Mononuclear cell (primary cell): ENCODE measurements around the gene DLG5. TPM values are rescaled to one million over a fixed set of nuclear protein-coding genes. Genes with fewer than 3 reads are reported as not detected.
A peak's percentile ranks its signal among the peaks of the same experiment; 100 is the strongest.

Experiments
- H3K27me3 ChIP-seq: 2 replicates; pipeline ENCODE4 v1.6.0; 2011; ENCODE audit warnings: low read length, control low read depth; ENCODE audit not compliant: insufficient read depth
- H3K4me1 ChIP-seq: 2 replicates; pipeline ENCODE4 v1.5.1; 2011; ENCODE audit warnings: mild to moderate bottlenecking, low read length, control low read depth; ENCODE audit not compliant: insufficient read depth
- H3K4me3 ChIP-seq: 2 replicates; pipeline ENCODE4 v1.5.1; 2011; ENCODE audit warnings: mild to moderate bottlenecking, low read length, moderate library complexity
- H3K9me3 ChIP-seq: 2 replicates; pipeline ENCODE4 v1.5.1; 2011; ENCODE audit warnings: low read depth, mild to moderate bottlenecking, control low read depth, low read length
- total RNA-seq: library from RNA; depleted of rRNA; stranded (reverse); fragments of >200 nt; gene quantifications from one replicate; pipeline ENCODE4 v1.2.3, GENCODE V29; 2012

The DLG5 gene
- 3.7 TPM for total RNA-seq

- Histone ChIP-seq H3K9me3 (no peaks in the 10 kb centered on the region), H3K27me3 (peaks cover 47% of the 10 kb centered on the region), H3K4me1 (peaks cover 17% of the 10 kb centered on the region), H3K4me3 (peak within 1 kb of the TSS; percentile 27)
These were observed at the start of gene DLG5 for GRCh38 chr10:77926566-77927401. Gene DLG5 (minus strand): TSS chr10:77926755. CDS start chr10:77926520, 235 bp downstream.

- Histone ChIP-seq H3K27me3 (no peaks in the 10 kb centered on the region), H3K9me3 (no peaks in the 10 kb centered on the region), H3K4me1 (peaks cover 6% of the 10 kb centered on the region), H3K4me3 (no peak overlapping the region)
These were observed 48.6 kb upstream of the DLG5 start for GRCh38 chr10:77975086-77975666.

- Histone ChIP-seq H3K4me3 (no peak overlapping the region), H3K27me3 (no peaks in the 10 kb centered on the region), H3K4me1 (peaks cover 6% of the 10 kb centered on the region), H3K9me3 (no peaks in the 10 kb centered on the region)
These were observed 48.0 kb upstream of the DLG5 start for GRCh38 chr10:77974396-77975074.

GRCh38 chr10:77973276-77973675, 46.7 kb upstream of the DLG5 start:
- Histone ChIP-seq H3K4me1 (peaks cover 6% of the 10 kb centered on the region), H3K9me3 (no peaks in the 10 kb centered on the region)

GRCh38 chr10:77972148-77972547, 45.6 kb upstream of the DLG5 start:
- Histone ChIP-seq H3K4me3 (no peak overlapping the region), H3K4me1 (peaks cover 6% of the 10 kb centered on the region), H3K27me3 (no peaks in the 10 kb centered on the region), H3K9me3 (no peaks in the 10 kb centered on the region)

More at GRCh38 chr10:77973276-77973675, 46.7 kb upstream of the DLG5 start:
- no peak overlapping the region for H3K4me3 ChIP-seq
- no peaks in the 10 kb centered on the region for H3K27me3 ChIP-seq

- Histone ChIP-seq H3K27me3 (no peaks in the 10 kb centered on the region), H3K4me3 (no peak overlapping the region), H3K4me1 (peaks cover 6% of the 10 kb centered on the region), H3K9me3 (no peaks in the 10 kb centered on the region)
These were observed 45.2 kb upstream of the DLG5 start for GRCh38 chr10:77971804-77972144.

GRCh38 chr10:77970869-77971803, 44.6 kb upstream of the DLG5 start:
- Histone ChIP-seq H3K9me3 (no peaks in the 10 kb centered on the region), H3K4me1 (peaks cover 6% of the 10 kb centered on the region), H3K27me3 (no peaks in the 10 kb centered on the region), H3K4me3 (no peak overlapping the region)

- Histone ChIP-seq H3K9me3 (no peaks in the 10 kb centered on the region), H3K4me1 (peaks cover 6% of the 10 kb centered on the region), H3K27me3 (no peaks in the 10 kb centered on the region), H3K4me3 (no peak overlapping the region)
These were observed 42.6 kb upstream of the DLG5 start for GRCh38 chr10:77969114-77969513.

GRCh38 chr10:77967611-77968022, 41.1 kb upstream of the DLG5 start:
- Histone ChIP-seq H3K4me3 (no peak overlapping the region), H3K9me3 (no peaks in the 10 kb centered on the region), H3K4me1 (peaks cover 6% of the 10 kb centered on the region), H3K27me3 (no peaks in the 10 kb centered on the region)

GRCh38 chr10:77965294-77965693, 38.7 kb upstream of the DLG5 start:
- Histone ChIP-seq H3K27me3 (no peaks in the 10 kb centered on the region), H3K9me3 (no peaks in the 10 kb centered on the region), H3K4me3 (no peak overlapping the region)

GRCh38 chr10:77964811-77965210, 38.3 kb upstream of the DLG5 start:
- no peaks in the 10 kb centered on the region for H3K9me3 ChIP-seq
- no peaks in the 10 kb centered on the region for H3K27me3 ChIP-seq
- H3K4me3 ChIP-seq, result no peak overlapping the region
- H3K4me1 ChIP-seq, result no peaks in the 10 kb centered on the region

More at GRCh38 chr10:77965294-77965693, 38.7 kb upstream of the DLG5 start:
- no peaks in the 10 kb centered on the region for H3K4me1 ChIP-seq

- H3K9me3 ChIP-seq, result no peaks in the 10 kb centered on the region
These were observed 37.3 kb upstream of the DLG5 start for GRCh38 chr10:77963901-77964300.

GRCh38 chr10:77962350-77963146, 36.0 kb upstream of the DLG5 start:
- no peaks in the 10 kb centered on the region for H3K4me1 ChIP-seq
- H3K27me3 ChIP-seq, result no peaks in the 10 kb centered on the region

More at GRCh38 chr10:77963901-77964300, 37.3 kb upstream of the DLG5 start:
- H3K4me3 ChIP-seq, result no peak overlapping the region
- no peaks in the 10 kb centered on the region for H3K4me1 ChIP-seq
- H3K27me3 ChIP-seq, result no peaks in the 10 kb centered on the region

GRCh38 chr10:77961668-77962067, 35.1 kb upstream of the DLG5 start:
- H3K27me3 ChIP-seq, result no peaks in the 10 kb centered on the region
- no peak overlapping the region for H3K4me3 ChIP-seq
- no peaks in the 10 kb centered on the region for H3K4me1 ChIP-seq
- H3K9me3 ChIP-seq, result no peaks in the 10 kb centered on the region

More at GRCh38 chr10:77962350-77963146, 36.0 kb upstream of the DLG5 start:
- Histone ChIP-seq H3K4me3 (no peak overlapping the region), H3K9me3 (no peaks in the 10 kb centered on the region)
